ENCODE measurements around the gene DNAJC30. TPM values are rescaled to one million over a fixed set of nuclear protein-coding genes. Genes with fewer than 3 reads are reported as not detected.
A peak's percentile ranks its signal among the peaks of the same experiment; 100 is the strongest.

Gene DNAJC30
- total RNA-seq, 1 experiment from 2014 or later = 6.8 TPM

DNA sequence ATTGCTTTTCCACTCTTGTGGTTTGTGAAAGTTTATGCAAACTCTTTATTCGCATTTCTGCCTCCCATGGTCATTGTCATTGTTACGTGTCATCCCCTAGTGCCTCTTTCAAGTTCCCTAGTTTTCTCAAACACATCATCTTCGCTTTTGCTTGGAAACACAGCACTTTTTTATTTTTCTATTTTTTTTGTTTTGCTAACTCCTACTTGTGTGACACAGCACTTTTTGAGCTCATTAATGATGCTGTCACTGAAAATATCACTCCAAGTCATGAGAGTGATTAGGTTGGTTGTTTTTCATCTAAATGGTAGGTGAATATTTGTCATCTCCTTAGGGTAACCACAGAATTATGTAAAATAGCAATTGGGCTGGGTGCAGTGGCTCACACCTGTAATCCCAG, 44.7 kb upstream of the DNAJC30 start (continued):
- TF ChIP-seq, protein P1, sequence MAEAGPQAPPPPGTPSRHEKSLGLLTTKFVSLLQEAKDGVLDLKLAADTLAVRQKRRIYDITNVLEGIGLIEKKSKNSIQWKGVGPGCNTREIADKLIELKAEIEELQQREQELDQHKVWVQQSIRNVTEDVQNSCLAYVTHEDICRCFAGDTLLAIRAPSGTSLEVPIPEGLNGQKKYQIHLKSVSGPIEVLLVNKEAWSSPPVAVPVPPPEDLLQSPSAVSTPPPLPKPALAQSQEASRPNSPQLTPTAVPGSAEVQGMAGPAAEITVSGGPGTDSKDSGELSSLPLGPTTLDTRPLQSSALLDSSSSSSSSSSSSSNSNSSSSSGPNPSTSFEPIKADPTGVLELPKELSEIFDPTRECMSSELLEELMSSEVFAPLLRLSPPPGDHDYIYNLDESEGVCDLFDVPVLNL (CRISPR knock-in tag; IDR thresholded peaks at IDR 0.05; ENCODE audit: borderline replicate concordance, low read depth) = no peak
- no peak for TF ChIP-seq ESRRA (CRISPR knock-in tag; IDR thresholded peaks at IDR 0.05; ENCODE audit: borderline replicate concordance)
- TF ChIP-seq ZNF396 (CRISPR knock-in tag; IDR thresholded peaks at IDR 0.05; ENCODE audit: borderline replicate concordance) = no peak
- no peak for TF ChIP-seq NR1H2 (CRISPR knock-in tag; IDR thresholded peaks at IDR 0.05)
- no peak for TF ChIP-seq MAX (CRISPR knock-in tag; IDR thresholded peaks at IDR 0.05)

- Mint-ChIP-seq H3K27me3 (ENCODE audit: low read depth) (peaks cover 15% of the 10 kb centered on the region), H3K4me3 (no peak overlapping the region), H3K4me1 (peaks cover 13% of the 10 kb centered on the region), H3K9me3 (no peaks in the 10 kb centered on the region), H3K36me3 (no peaks in the 10 kb centered on the region), H3K27ac (no peak overlapping the region)
- POLR2A ChIA-PET = interaction anchor here (1.0 kb wide), 1 partner anchor 12 kb away, joined by 4 read pairs; the partner anchor contains the start of gene ABHD11
- TF ChIP-seq ZNF281 (CRISPR knock-in tag; IDR thresholded peaks at IDR 0.05) = no peak
- TF ChIP-seq TEAD4 (CRISPR knock-in tag; IDR thresholded peaks at IDR 0.05) = no peak
- CTCF ChIA-PET = interaction anchor here (0.8 to 2.4 kb wide), 24 partner anchors 9 to 253 kb away, joined by 3 to 113 read pairs (median 6); partner anchors contain the start of genes BCL7B, MLXIPL and TBL2
- DNase-seq (ENCODE audit: low spot score) = no peak
- ATAC-seq = peak; percentile 8; the same call in 1 of the 2 replicates
Observed at GRCh38 chr7:73726083-73726466, 42.8 kb upstream of the DNAJC30 start.

GRCh38 chr7:73723813-73724212, 40.6 kb upstream of the DNAJC30 start:
- Mint-ChIP-seq H3K9me3 (no peaks in the 10 kb centered on the region), H3K4me1 (peaks cover 9% of the 10 kb centered on the region), H3K36me3 (no peaks in the 10 kb centered on the region), H3K27ac (no peak overlapping the region), H3K27me3 (ENCODE audit: low read depth) (peaks cover 29% of the 10 kb centered on the region), H3K4me3 (no peak overlapping the region)
- CTCF ChIA-PET = interaction anchor here (0.7 kb wide), 1 partner anchor 56 kb away, joined by 3 read pairs; the partner anchor contains the start of gene VPS37D
- no peak for ATAC-seq
- POLR2A ChIA-PET = no interaction called here
- DNase-seq (ENCODE audit: low spot score) = no peak
- TF ChIP-seq MAX (CRISPR knock-in tag; IDR thresholded peaks at IDR 0.05) (no peak), ELF4 (CRISPR knock-in tag; IDR thresholded peaks at IDR 0.05; ENCODE audit: low read depth) (no peak), SMAD4 (CRISPR knock-in tag; IDR thresholded peaks at IDR 0.05) (no peak), MXD4 (CRISPR knock-in tag; IDR thresholded peaks at IDR 0.05; ENCODE audit: borderline replicate concordance) (no peak), SOX15 (CRISPR knock-in tag; IDR thresholded peaks at IDR 0.05) (no peak), TEAD4 (CRISPR knock-in tag; IDR thresholded peaks at IDR 0.05) (no peak)
- TF ChIP-seq, protein P2, sequence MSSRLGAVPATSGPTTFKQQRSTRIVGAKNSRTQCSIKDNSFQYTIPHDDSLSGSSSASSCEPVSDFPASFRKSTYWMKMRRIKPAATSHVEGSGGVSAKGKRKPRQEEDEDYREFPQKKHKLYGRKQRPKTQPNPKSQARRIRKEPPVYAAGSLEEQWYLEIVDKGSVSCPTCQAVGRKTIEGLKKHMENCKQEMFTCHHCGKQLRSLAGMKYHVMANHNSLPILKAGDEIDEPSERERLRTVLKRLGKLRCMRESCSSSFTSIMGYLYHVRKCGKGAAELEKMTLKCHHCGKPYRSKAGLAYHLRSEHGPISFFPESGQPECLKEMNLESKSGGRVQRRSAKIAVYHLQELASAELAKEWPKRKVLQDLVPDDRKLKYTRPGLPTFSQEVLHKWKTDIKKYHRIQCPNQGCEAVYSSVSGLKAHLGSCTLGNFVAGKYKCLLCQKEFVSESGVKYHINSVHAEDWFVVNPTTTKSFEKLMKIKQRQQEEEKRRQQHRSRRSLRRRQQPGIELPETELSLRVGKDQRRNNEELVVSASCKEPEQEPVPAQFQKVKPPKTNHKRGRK (CRISPR knock-in tag; IDR thresholded peaks at IDR 0.05; ENCODE audit: borderline replicate concordance) = no peak
- TF ChIP-seq, protein P3, sequence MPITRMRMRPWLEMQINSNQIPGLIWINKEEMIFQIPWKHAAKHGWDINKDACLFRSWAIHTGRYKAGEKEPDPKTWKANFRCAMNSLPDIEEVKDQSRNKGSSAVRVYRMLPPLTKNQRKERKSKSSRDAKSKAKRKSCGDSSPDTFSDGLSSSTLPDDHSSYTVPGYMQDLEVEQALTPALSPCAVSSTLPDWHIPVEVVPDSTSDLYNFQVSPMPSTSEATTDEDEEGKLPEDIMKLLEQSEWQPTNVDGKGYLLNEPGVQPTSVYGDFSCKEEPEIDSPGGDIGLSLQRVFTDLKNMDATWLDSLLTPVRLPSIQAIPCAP (CRISPR knock-in tag; IDR thresholded peaks at IDR 0.05) = no peak
- TF ChIP-seq, protein P4, sequence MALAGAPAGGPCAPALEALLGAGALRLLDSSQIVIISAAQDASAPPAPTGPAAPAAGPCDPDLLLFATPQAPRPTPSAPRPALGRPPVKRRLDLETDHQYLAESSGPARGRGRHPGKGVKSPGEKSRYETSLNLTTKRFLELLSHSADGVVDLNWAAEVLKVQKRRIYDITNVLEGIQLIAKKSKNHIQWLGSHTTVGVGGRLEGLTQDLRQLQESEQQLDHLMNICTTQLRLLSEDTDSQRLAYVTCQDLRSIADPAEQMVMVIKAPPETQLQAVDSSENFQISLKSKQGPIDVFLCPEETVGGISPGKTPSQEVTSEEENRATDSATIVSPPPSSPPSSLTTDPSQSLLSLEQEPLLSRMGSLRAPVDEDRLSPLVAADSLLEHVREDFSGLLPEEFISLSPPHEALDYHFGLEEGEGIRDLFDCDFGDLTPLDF (CRISPR knock-in tag; IDR thresholded peaks at IDR 0.05) = no peak
- TF ChIP-seq, protein P5, sequence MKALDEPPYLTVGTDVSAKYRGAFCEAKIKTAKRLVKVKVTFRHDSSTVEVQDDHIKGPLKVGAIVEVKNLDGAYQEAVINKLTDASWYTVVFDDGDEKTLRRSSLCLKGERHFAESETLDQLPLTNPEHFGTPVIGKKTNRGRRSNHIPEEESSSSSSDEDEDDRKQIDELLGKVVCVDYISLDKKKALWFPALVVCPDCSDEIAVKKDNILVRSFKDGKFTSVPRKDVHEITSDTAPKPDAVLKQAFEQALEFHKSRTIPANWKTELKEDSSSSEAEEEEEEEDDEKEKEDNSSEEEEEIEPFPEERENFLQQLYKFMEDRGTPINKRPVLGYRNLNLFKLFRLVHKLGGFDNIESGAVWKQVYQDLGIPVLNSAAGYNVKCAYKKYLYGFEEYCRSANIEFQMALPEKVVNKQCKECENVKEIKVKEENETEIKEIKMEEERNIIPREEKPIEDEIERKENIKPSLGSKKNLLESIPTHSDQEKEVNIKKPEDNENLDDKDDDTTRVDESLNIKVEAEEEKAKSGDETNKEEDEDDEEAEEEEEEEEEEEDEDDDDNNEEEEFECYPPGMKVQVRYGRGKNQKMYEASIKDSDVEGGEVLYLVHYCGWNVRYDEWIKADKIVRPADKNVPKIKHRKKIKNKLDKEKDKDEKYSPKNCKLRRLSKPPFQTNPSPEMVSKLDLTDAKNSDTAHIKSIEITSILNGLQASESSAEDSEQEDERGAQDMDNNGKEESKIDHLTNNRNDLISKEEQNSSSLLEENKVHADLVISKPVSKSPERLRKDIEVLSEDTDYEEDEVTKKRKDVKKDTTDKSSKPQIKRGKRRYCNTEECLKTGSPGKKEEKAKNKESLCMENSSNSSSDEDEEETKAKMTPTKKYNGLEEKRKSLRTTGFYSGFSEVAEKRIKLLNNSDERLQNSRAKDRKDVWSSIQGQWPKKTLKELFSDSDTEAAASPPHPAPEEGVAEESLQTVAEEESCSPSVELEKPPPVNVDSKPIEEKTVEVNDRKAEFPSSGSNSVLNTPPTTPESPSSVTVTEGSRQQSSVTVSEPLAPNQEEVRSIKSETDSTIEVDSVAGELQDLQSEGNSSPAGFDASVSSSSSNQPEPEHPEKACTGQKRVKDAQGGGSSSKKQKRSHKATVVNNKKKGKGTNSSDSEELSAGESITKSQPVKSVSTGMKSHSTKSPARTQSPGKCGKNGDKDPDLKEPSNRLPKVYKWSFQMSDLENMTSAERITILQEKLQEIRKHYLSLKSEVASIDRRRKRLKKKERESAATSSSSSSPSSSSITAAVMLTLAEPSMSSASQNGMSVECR (CRISPR knock-in tag; IDR thresholded peaks at IDR 0.05; ENCODE audit: borderline replicate concordance) = no peak
